Suppressor macrophage (primary cell): ENCODE results near the gene SLC17A6.

Experiments
- DNase-seq, 4 experiments: peaks; one replicate each; pipeline ENCODE4 v3.0.0-alpha.2; 2020 to 2022

Gene SLC17A6

GRCh38 chr11:22390283-22390655, 52.1 kb downstream of the SLC17A6 start:
- no peak for DNase-seq

- DNase-seq: no peak
Observed at GRCh38 chr11:22392561-22392960, 54.4 kb downstream of the SLC17A6 start.

GRCh38 chr11:22405377-22405776, 67.2 kb downstream of the SLC17A6 start:
- no peak for DNase-seq

- DNase-seq: no peak
Observed at GRCh38 chr11:22407267-22407666, 69.1 kb downstream of the SLC17A6 start.

- no peak for DNase-seq
Observed at GRCh38 chr11:22407921-22408320, 69.7 kb downstream of the SLC17A6 start.

- no peak for DNase-seq
Observed at GRCh38 chr11:22415476-22415875, 77.3 kb downstream of the SLC17A6 start.

- no peak for DNase-seq
Observed at GRCh38 chr11:22416462-22416861, 78.3 kb downstream of the SLC17A6 start.

GRCh38 chr11:22426915-22427314, 88.7 kb downstream of the SLC17A6 start:
- DNase-seq: no peak
